Heart left ventricle (tissue), 13 donors: ENCODE data around the gene TMEM72.

Experiments used
- POLR2A ChIP-seq, 2 donors: fragments of 450-650 bp; IDR thresholded peaks; one replicate each; pipeline ENCODE4 v1.6.1; 2017; ENCODE audit warnings: antibody characterized with exemption in 2 of 2, mild to moderate bottlenecking in 2 of 2, moderate library complexity in 2 of 2
- TF ChIP-seq, protein P1 (sequence below), 12 donors: fragments of 200-600 bp; sonication (generic) in 4 of 12; IDR thresholded peaks; one replicate each; pipeline versions ENCODE4 v1.5.0 to v1.8.0; 2018 to 2022; ENCODE audit warnings: antibody characterized with exemption in 12 of 12, mild to moderate bottlenecking in 5 of 12
- donor health status: ischemic (EF 13 %, LVEDD 7.1; RV severe dilation, severe dysfunction).
- donor health status: DM: no; HTN: yes; CAD: no.
- donor health status: DM: no; HTN: no; CAD: no.
- donor health status: ischemic (EF 25% LVEDD 6.9; RV normal size, moderate dysfunction).
- donor health status: ischemic (EF 25% LVEDD 5.7; RV mildly dilated, moderate dysfunction).
- donor health status: ischemic (EF 35%, LVEDD 5.7; RV mildly dilated, moderate dysfunction).
- donor health status: nonischemic (EF 11% LVEDD 7.7; RV severe dilation, severe dysfunction).
- donor health status: DM: yes; HTN: yes; CAD: no.
- donor health status: PGD.
- donor health status: ischemic (EF 29% LVEDD 5.4; RV normal size, mild dysfunction).
- donor health status: nonischemic (EF 23%, LVEDD 6.1; RV moderate dilation, normal function).

DNA sequence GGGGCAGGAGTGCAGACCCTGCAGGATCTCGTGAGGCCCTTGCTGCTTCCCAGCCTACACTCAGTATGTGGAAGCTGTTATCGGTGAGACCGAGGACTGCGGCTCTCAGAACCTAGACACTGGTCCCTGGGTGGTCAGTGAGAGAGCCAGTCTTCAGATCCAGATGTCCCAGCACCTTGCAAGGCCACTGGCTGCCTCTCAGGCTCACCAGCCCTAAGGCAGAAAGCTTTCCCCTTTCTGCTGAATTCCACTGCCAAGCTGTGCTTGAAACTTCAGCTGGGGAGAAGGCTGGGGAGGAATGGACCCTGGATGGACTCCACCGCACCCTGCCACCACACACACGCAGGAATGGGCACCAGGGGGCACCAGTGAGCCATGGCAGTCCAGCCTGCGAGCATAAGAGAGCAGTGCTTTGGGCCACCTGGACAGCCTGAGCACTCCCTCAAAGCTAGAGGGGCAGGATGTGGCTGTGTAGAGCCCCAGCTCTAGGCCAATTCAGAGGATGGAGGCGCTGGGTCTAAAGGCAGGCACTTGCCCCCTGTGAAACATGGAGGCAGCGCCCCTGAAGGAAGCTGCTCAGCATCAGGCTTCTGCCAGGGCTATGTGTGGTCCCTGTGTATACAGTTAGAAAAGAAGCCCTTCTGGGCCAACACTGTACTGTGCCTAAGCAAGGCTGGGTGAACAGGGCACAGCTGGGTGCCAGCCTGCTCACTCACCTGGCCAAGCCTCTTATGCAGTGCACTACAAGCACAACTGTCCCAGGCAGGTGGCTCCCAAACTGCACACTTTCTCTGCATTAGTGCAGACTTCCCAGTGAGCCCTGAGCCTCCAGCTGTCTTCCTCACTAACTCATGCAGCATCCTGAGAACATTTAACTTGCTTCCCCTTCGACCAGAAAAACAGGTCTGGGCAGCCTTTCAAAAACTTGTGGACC is 21.6 kb downstream of the TMEM72 start:
- TF ChIP-seq, protein P1, sequence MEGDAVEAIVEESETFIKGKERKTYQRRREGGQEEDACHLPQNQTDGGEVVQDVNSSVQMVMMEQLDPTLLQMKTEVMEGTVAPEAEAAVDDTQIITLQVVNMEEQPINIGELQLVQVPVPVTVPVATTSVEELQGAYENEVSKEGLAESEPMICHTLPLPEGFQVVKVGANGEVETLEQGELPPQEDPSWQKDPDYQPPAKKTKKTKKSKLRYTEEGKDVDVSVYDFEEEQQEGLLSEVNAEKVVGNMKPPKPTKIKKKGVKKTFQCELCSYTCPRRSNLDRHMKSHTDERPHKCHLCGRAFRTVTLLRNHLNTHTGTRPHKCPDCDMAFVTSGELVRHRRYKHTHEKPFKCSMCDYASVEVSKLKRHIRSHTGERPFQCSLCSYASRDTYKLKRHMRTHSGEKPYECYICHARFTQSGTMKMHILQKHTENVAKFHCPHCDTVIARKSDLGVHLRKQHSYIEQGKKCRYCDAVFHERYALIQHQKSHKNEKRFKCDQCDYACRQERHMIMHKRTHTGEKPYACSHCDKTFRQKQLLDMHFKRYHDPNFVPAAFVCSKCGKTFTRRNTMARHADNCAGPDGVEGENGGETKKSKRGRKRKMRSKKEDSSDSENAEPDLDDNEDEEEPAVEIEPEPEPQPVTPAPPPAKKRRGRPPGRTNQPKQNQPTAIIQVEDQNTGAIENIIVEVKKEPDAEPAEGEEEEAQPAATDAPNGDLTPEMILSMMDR (IDR thresholded peaks at IDR 0.05): peak; percentile 92 to 99 (median 98)
- no peak for TF ChIP-seq POLR2A (IDR thresholded peaks at IDR 0.05)
